Mucosa of gallbladder (tissue), 1 donor: ENCODE results near the gene SOHLH2. TPM values are rescaled to one million over a fixed set of nuclear protein-coding genes. Genes with fewer than 3 reads are reported as not detected.

Experiments used
- DNase-seq: peaks from one replicate; pipeline ENCODE4 v3.0.0-alpha.2; 2020; ENCODE audit warnings: low spot score
- total RNA-seq: library from RNA; stranded (reverse); gene quantifications from one replicate; pipeline ENCODE4 v1.2.1, GENCODE V29; 2021
- donor health status: DM: no; HTN: no; CAD: no.

Gene SOHLH2, protein sequence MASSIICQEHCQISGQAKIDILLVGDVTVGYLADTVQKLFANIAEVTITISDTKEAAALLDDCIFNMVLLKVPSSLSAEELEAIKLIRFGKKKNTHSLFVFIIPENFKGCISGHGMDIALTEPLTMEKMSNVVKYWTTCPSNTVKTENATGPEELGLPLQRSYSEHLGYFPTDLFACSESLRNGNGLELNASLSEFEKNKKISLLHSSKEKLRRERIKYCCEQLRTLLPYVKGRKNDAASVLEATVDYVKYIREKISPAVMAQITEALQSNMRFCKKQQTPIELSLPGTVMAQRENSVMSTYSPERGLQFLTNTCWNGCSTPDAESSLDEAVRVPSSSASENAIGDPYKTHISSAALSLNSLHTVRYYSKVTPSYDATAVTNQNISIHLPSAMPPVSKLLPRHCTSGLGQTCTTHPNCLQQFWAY
- 0.52 TPM for total RNA-seq

DNA sequence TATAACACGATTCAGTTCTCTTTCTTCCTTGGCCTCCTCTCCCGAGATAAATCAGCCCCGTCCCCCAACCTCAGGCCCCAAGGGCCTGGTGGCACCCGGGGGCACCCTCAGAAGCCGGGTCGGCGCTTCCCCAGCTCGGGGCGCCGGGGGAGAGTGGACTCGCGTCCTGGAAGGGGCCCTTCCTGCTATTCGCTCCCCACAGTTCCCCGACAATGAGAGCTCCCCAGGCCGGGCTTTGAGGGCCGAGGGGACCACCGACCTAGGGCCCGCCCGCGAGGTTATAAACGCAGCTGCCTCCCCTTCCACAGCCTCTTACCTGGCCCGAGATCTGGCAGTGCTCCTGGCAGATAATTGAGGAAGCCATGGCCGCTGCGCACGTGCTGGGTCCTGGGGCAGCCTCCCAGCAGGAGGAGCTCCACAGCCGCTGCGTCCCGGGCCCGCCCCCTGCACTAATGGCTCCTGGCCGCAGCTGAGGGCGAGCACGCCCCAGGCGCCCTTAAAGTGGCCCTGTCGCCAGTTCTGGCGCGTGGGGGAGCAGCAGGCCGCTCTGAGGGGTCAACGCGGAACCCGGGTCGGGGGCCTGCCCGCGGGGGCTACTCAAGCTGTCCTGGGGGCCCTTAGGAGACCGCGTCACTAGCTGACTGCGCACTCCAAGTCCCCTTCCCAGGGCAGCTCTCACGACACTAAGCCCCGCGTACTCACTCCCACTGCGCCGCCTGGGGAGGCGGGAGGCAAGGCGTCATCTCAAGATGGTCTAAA, at the start of gene SOHLH2:
SOHLH2 (minus strand) TSS at position 394 of the 759 bp plus-strand sequence; CDS start at position 364, 30 bp downstream.
- no peak for DNase-seq

DNA sequence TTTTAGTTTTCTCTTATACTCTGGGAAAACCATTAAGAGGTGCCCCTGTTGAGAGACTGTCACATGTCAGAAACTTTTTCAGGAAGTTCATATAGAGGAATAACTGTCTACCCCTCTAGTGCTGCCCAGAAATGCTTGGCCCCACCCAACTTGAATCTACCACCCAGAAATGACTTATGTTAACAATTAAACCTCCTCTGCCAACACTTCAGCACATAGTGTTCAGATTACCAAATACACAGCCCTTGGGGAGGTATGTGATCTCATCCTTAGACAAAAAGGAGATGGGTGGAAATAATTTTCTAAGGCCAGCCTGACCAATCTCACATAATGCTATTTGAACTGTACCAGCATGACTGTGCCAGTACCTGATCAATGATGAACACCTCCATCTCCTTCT, 47.6 kb upstream of the SOHLH2 start:
- DNase-seq, result no peak

DNA sequence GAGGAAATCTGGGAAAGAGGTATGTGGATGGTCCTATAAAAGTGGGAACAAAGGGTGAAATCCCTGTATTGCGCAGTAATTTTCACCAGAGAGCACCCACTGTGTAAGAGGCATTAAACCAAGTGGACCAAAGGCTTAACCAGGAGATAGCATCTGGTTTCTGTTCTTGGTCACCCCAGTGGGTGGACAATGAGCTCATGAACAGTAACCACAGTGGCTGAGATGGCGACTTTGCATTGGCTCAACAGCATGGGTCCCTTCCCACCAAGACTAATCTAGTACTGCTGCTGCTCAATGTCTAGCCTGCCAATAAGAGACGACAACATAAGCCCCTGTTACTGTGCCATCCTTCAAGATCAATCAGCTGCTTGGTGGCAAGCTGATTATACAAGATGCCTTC, 46.7 kb upstream of the SOHLH2 start:
- DNase-seq, result no peak

DNA sequence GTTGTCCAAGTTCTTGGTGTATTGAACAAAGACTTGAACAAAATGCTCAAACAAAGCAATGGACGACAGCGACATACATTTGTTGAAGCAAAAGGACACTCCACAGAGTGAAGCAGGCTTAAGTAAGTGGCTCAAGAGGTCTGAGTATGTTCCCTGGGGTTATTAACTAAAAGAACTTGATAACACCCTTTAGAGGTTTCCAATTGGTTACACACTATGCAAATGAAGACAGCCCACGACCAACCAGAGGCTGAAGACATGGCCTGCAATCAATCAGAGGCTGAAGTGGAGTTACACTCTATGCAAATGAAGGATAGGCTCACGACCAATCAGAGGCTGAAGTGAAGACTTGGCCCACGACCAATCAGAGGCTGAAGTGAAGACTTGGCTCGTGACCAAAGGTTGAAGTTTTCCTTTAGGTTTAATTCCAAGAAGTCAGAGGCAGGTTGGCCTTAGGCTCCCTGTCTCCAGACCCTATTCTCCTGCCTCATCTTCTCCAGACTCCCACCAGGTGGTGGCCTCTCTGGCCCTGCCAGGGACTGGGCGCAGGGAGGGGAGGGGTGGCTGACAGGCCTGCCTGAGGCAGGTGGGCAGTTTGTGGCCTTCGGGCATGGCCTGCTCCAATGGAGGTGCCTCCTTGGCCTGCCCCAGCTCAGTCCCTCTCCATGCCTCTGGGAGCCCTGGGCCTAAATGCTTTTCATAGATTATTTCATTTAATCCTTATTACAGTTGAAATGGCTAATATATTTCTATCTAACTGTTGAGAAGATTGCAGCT, 45.2 kb upstream of the SOHLH2 start:
- no peak for DNase-seq

DNA sequence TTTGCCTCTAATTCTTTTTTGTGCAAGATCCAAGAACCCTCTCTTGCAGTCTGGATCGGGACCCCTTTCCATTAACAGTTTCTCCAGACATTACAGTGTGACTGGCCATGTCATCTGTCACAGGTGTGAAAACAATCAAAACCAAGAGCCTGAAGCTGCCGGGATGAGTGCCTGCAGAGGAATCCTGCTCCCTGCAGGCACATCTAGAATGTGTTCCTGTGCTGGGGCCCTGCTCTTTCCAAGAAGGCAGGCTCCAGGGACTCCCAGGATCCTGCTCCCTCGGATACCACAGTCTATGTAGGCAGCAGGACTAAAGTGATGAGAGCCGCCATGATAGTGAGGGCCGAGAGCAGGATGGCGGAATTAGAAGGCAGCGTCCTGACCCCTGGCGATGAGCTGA, 44.5 kb upstream of the SOHLH2 start:
- DNase-seq, result no peak

DNA sequence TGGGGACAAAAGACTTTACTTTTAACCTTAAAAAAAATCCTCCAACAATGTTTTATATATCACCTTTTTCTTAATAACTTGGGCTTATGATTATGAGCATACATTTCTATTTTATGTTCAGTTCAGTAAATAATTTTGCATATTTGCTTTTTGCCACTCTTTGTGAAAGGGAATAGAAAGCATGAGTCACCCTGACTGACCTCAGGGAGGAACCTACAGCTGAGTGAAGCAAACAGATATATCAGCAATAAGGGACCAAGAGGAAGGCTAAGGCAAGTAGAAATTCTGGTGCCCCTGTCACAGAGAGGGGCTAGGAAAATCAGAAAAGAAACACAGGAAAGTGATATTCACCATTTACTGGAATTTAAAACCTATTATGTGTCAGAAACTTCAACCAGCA, 37.2 kb upstream of the SOHLH2 start:
- DNase-seq, result no peak

DNA sequence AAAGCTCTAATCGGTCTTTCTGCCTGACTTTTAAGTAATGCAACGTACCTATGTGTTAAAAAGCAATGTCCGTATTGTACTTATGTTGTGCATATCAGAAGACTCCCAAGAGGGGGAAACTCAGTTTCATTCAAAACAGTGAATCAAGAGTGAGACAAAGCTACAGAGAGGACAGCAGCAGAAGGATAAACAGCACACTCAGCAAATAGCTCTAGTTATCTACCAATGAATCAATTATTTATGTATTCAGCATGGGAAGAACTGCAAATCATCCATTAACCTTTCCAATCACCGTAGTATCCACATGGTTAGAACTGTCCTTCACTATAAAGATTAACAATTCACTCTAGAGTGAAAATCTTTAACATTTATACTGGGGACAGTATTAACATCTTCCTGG, 36.7 kb upstream of the SOHLH2 start:
- no peak for DNase-seq

DNA sequence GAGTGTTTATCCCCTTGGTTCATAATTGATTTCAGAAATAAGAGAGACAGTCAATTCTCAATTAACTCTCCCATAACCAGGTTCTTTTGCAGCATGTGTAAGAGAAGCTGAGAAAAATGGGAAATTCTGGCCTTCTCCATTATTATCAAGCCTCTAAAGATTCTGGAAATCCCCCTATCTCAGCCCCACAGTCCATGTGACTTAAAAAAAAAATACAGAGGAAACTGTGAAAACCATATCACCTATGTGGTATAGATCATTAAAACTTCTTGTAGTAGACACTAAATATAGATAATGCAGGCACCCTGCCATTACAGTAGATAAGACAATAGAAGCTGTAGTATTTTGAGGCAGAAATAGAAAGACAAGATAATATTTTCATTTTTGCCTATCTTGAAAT, 34.3 kb upstream of the SOHLH2 start:
- no peak for DNase-seq

DNA sequence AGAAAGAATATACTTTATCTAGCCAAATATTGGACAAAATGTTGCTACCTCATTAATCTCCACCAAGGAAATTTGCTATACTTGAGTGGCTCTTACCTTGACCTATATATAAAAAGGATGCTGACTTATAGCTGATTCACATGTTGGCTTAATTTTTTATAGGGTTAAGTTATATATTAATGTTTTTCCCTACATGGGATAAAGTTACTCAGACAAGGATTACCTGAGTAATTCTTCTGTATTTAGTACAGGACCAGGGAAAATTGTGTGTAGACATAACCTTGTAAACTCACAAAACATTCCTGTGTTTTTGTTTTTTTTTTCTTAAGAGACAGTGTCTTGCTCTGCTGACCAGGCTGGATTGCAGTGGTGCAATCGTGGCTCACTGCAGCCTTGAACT, 30.6 kb upstream of the SOHLH2 start:
- no peak for DNase-seq

DNA sequence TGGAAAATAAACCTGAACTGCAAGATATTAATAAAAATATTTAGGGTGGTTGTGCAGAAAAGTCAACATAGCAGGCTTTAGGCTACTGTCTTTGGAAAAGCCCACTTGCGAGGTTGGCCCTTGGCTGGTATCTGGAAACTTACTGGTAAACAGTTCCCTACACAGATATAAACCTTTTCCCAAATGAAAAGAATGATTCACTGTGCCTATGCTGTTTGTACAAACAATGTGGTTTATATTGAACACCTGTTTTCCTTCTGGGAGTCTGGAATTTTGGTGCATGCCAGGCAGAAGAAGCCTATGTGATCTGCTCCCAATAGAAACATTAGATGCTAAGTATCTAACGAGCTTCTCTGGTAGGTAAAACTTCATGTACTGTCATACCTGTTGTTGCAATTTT, 29.7 kb upstream of the SOHLH2 start:
- DNase-seq, result no peak

DNA sequence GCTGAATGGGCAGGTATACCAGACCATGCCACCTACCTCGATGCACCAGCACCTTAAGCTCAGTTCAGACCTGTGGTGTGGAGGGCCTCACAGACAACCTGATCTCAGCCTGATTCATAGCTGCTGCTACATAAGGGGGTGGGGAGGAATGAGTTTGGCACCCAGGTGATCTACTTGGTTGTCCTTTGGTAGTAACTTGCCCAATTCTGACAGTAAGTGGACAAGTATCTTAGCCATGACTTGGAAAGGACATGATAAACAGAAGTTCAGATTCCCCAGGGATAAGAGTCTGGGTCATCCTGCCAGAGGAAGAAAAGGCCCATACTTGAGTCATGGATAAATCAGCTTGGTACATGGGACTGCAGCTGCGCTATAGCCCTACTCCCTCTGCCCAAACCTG, 28.4 kb upstream of the SOHLH2 start:
- no peak for DNase-seq

DNA sequence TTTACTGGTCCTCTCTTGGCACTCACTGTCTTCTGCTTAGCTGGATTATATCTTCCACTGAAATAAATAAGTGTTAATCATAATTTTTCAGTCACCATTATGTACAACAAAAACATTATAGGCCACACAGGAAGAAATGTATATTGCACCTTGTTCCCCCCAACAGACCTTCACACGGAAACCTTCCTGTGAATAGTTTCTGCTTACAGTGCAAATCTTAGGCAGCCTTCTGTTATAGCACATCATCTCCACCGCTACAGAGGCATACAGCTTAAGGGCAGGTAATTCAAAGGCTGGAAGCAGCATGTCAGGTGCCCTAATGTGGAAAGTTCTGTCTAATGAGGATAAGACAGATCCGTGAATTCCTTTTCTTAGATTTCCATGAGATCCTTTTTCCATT, 16.9 kb upstream of the SOHLH2 start:
- DNase-seq, result no peak

DNA sequence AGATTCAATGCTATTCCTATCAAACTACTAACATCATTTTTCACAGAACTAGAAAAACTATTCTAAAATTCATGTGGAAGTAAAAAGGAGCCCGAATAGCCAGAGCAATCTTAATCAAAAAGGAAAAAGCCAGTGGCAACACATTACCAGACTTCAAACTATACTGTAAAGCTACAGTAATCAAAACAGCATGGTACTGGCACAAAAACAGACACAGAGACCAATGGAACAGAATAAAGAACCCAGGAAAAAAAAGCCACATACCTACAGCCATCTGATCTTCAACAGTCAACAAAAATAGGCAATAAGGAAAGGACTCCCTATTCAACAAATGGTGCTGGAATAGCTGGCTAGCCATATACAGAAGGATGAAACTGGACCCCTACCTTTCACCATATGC, 10.4 kb upstream of the SOHLH2 start:
- DNase-seq, result no peak

DNA sequence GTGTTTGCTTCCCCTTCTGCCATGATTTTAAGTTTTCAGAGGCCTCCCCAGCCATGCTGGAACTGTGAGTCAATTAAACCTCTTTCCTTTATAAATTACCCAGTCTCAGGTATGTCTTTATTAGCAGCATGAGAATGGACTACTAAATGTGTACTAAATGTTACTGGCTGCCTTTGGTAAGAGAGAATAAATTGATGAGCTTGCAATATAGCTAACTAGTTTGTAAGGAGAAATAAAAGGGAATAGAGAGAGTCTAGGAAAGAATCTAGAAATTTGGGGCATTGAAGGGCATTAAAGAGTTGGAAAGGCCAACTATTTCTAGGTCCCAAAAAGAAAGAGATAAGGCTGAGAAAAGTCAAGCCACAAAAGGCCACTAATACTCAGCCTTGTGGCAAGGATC, 5.5 kb upstream of the SOHLH2 start:
- DNase-seq, result no peak

DNA sequence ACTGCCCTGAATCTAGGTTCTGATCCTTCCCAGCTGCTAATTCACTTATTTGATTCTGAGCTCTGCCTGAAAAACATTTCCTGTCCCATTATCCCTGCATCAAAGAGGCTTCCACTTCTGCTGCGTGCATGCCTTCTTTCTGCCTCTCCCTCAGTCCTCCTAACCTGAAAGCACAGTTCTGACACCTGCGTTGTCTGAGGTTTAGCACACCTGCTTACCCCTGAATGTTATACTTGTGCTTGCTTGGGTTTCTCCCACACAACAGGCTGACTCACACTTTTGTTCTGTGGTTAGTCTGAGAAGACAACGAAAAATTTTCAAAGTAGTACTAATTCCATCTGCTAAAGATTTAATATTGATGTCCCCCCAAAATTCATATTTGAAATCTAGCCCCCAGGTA, 3.1 kb upstream of the SOHLH2 start:
- no peak for DNase-seq

DNA sequence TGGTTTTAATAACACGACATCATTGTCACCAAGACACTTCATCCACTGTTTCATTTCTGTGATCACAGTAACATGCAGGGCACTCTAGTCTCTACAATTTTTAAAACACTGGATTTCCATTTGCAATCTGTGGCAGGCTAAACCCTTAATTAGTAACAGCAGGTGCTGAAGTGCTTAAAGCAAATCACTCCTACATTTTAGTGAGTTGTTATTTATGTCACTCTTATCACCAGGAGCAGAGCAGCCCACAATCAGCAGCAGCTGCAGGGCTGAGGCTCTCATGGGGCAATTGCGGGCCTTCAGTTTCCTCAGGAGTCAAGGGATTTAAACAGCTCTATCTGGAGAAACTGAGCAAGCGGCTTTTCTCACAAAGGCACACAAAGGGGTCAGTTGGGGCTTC, 1.6 kb downstream of the SOHLH2 start:
- no peak for DNase-seq

DNA sequence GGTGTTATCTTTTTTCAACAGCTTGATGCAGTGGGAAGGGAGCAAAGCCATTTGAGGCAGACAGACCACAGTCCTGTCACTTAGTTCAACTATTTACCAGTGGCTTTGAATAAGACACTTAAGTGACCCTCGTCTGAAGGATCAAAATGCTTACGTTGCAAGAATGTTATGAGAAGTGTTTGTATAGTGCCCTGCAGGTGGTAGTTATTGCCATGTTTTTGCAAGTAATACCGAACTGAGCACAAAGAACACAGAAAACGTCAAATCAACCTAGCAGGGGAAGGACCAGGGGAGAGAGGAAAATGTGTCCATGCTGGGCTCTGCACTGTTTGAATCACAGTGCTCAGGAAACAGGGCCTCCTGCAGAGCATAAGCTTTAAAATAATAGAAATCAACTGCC, 2.8 kb downstream of the SOHLH2 start:
- DNase-seq, result no peak

DNA sequence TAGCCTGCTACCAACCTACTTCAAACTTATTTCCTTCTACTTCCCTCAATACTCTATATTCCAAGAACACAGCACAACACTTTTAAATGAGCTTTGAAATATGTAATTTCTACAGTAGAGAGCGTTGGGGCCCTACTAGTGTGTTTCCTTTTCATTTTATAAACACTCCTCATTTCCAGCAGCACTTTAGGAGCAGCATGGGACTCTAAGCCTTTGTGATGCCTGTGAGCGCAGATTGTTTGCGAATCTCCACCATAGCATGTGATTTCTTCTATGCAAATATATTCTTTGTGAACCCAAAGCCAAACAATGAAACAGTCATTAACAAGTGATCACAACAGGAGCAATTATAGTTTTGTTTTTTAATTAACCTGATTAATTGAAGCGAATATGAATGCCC, 3.6 kb downstream of the SOHLH2 start:
- no peak for DNase-seq

DNA sequence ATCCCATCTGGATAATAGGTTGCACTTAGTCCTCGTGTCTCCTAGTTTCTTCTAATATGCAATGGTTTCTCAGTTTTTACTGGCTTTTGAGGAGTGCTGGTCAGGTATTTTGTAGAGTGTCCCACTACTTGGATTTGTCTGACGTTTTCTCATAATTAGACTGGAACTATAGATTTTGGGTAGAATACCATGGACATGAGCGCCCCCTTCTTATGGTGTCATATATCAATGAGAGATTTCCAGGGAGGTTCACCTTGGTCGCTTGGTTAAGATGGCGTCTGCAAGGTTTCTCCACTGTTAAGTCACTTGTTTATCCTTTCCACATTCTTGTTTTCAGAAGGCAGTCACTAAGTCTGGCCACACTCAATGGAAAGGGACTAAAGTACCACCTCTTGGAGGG, 6.7 kb downstream of the SOHLH2 start:
- DNase-seq, result no peak

DNA sequence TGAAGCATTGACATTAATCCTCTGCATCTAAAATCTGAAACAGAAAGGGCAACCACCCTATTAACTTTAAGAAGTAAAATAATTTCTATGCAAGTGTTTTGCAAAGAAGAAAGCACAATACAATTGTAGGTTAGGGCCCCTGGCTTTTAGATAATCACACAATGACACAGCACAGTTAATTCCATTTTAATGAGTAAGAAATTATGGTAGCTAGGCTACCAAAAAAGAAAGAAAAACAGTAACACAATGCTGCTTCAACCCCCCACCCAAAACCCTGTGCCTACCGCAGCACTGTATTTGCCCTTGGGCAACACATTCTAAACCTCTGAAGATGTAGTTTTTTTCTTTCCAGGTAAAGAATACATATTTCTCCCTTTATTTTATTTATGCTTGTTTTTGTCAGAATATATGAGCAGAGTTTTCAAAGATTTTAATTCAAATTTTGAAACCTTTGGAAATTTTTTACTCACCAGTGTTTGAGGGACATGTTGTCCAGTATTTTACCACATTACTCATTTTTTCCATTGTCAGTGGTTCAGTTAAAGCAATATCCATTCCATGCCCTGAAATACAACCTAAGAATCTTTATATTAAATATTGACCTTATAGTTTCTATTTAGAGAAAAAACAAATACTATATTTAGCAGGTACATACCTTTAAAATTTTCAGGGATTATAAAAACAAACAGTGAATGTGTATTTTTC, 21.1 kb downstream of the SOHLH2 start:
- no peak for DNase-seq

DNA sequence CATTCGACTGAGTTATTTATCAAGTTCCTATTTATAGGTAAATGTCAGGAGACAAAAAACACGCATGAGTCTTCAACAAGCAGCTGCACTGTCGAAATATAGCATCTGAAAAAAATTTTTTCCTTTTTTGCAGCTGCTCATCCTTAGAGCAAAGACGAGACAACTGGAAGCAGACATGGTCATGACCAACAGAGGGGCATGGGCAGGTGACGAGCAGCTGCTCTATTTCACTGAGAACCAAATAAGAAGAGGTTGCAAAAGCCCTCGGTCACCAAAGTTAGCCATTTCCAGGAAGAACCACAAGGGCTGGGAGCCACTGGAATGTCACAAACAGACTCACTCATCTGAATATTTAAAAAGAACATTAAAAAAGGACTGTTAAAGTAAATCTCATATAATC, 22.2 kb downstream of the SOHLH2 start:
- no peak for DNase-seq

DNA sequence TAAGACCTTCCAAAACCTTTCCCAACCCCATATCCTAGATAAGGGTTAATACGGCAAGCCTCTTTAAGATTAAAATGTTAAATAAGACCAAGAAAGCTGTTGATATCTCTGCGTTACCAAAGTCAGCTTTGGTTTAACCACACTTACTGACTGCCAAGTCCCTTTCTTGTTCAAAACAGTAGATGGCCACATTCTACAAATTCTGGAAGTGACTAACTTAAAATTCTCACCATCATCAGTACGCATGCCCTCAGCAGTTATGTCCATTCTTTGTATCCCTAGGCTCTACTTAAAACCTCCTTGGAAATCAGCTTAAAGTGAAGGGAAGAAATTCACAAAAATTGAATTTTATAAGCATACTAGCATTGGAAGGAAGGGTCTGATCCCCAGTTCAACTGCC, 23.6 kb downstream of the SOHLH2 start:
- no peak for DNase-seq
